ENCODE data around the gene NUDCD2. TPM values are rescaled to one million over a fixed set of nuclear protein-coding genes. Genes with fewer than 3 reads are reported as not detected.

Gene NUDCD2
- polyA plus RNA-seq, 1 donor (not counting 4 experiments of a cell fraction or from before 2014, with no cell fraction given), result 15.9 TPM

- Histone ChIP-seq H4K20me1 (ENCODE audit: control insufficient read depth, extremely low read depth, insufficient read depth, low read length) (peaks cover 2% of the 10 kb centered on the region), H3K36me3 (ENCODE audit: control insufficient read depth in 2 of 2, extremely low read depth in 1 of 2, insufficient read depth in 2 of 2, low read length in 2 of 2) (no peaks in the 10 kb centered on the region), H3K4me2 (ENCODE audit: control insufficient read depth, extremely low read depth, insufficient read depth, low read depth, low read length) (peak overlapping the region; percentile 99), H2AFZ (ENCODE audit: control insufficient read depth, low read length) (no peak overlapping the region), H3K27ac (ENCODE audit: control insufficient read depth, insufficient read depth, low read length) (peak overlapping the region; percentile 94), H3K9me3 (ENCODE audit: control insufficient read depth, low read depth, low read length) (no peaks in the 10 kb centered on the region), H3K27me3 (ENCODE audit: control insufficient read depth, extremely low read depth, insufficient read depth, low read length) (no peaks in the 10 kb centered on the region), H3K4me3 (ENCODE audit: control insufficient read depth in 2 of 3, extremely low read depth in 1 of 3, insufficient read depth in 2 of 3, low read depth in 1 of 3, low read length in 3 of 3) (peak overlapping the region; percentile 87 to 94 (median 90)), H3K9ac (ENCODE audit: control insufficient read depth, extremely low read depth, insufficient read depth, low read length) (peak overlapping the region; percentile 89), H3K9me1 (ENCODE audit: control insufficient read depth, extremely low read depth, insufficient read depth, low read length) (no peaks in the 10 kb centered on the region), H3K79me2 (ENCODE audit: control insufficient read depth, insufficient read depth, low read length) (peaks cover 34% of the 10 kb centered on the region), H3K4me1 (ENCODE audit: control insufficient read depth, extremely low read depth, insufficient read depth, low read length) (peaks cover 31% of the 10 kb centered on the region)
- FAIRE-seq, result no peak
- no peak for DNase-seq (ENCODE audit: low read depth, low spot score)
- dilution Hi-C loops (cut with MboI; ENCODE audit: extremely low pct_ligation_motif_present, low sequenced_read_pairs), result no loop called here
- TF ChIP-seq EZH2 (IDR thresholded peaks at IDR 0.05; ENCODE audit: low read length) (no peak), CTCF (optimal IDR thresholded peaks at IDR 0.05 in 1 of 3, IDR thresholded peaks at IDR 0.05 in 1 of 3, conservative IDR thresholded peaks at IDR 0.05 in 1 of 3; ENCODE audit: extremely low read depth in 1 of 3, insufficient read depth in 2 of 3, low read length in 3 of 3) (no peak)
Measured at GRCh38 chr5:163505049-163505367, 45.1 kb upstream of the NUDCD2 start.

GRCh38 chr5:163504079-163504931 lies 44.4 kb upstream of the NUDCD2 start:
- H3K9ac ChIP-seq (ENCODE audit: control insufficient read depth, extremely low read depth, insufficient read depth, low read length), result peak overlapping the region; percentile 89
- H3K9me1 ChIP-seq (ENCODE audit: control insufficient read depth, extremely low read depth, insufficient read depth, low read length), result no peaks in the 10 kb centered on the region
- no peaks in the 10 kb centered on the region for H3K36me3 ChIP-seq (ENCODE audit: control insufficient read depth in 2 of 2, extremely low read depth in 1 of 2, insufficient read depth in 2 of 2, low read length in 2 of 2)
- H3K4me1 ChIP-seq (ENCODE audit: control insufficient read depth, extremely low read depth, insufficient read depth, low read length), result peaks cover 27% of the 10 kb centered on the region
- dilution Hi-C loops (cut with MboI; ENCODE audit: extremely low pct_ligation_motif_present, low sequenced_read_pairs), result no loop called here
- H3K27ac ChIP-seq (ENCODE audit: control insufficient read depth, insufficient read depth, low read length), result peak overlapping the region; percentile 94
- FAIRE-seq (no peak), DNase-seq (ENCODE audit: low read depth, low spot score) (no peak)
- peak overlapping the region; percentile 87 to 94 (median 90) for H3K4me3 ChIP-seq (ENCODE audit: control insufficient read depth in 2 of 3, extremely low read depth in 1 of 3, insufficient read depth in 2 of 3, low read depth in 1 of 3, low read length in 3 of 3)
- no peaks in the 10 kb centered on the region for H3K27me3 ChIP-seq (ENCODE audit: control insufficient read depth, extremely low read depth, insufficient read depth, low read length)
- no peak for TF ChIP-seq CTCF (optimal IDR thresholded peaks at IDR 0.05 in 1 of 3, IDR thresholded peaks at IDR 0.05 in 1 of 3, conservative IDR thresholded peaks at IDR 0.05 in 1 of 3; ENCODE audit: extremely low read depth in 1 of 3, insufficient read depth in 2 of 3, low read length in 3 of 3)
- no peak for TF ChIP-seq EZH2 (IDR thresholded peaks at IDR 0.05; ENCODE audit: low read length)
- peaks cover 31% of the 10 kb centered on the region for H3K79me2 ChIP-seq (ENCODE audit: control insufficient read depth, insufficient read depth, low read length)
- H3K4me2 ChIP-seq (ENCODE audit: control insufficient read depth, extremely low read depth, insufficient read depth, low read depth, low read length), result peak overlapping the region; percentile 99
- peak overlapping the region; percentile 88 for H2AFZ ChIP-seq (ENCODE audit: control insufficient read depth, low read length)
- no peaks in the 10 kb centered on the region for H3K9me3 ChIP-seq (ENCODE audit: control insufficient read depth, low read depth, low read length)
- peaks cover 2% of the 10 kb centered on the region for H4K20me1 ChIP-seq (ENCODE audit: control insufficient read depth, extremely low read depth, insufficient read depth, low read length)
